HG03045 (cell line): ENCODE data around the gene MNAT1.

Experiments
- ATAC-seq: cut with Tn5 transposase; IDR thresholded peaks from one replicate; pipeline ENCODE4 v1.9.1; 2021; ENCODE audit warnings: mild to moderate bottlenecking, moderate library complexity; ENCODE audit not compliant: unreplicated experiment

The MNAT1 gene

GRCh38 chr14:60956632-60957031 is 222.1 kb downstream of the MNAT1 start:
- ATAC-seq = no peak

GRCh38 chr14:60958146-60958545 is 223.6 kb downstream of the MNAT1 start:
- no peak for ATAC-seq

- ATAC-seq = no peak
These were observed 229.2 kb downstream of the MNAT1 start for GRCh38 chr14:60963761-60964160.

- no peak for ATAC-seq
These were observed 230.3 kb downstream of the MNAT1 start for GRCh38 chr14:60964904-60965303.

GRCh38 chr14:60965402-60965801 is 230.8 kb downstream of the MNAT1 start:
- ATAC-seq = no peak

- no peak for ATAC-seq
These were observed 233.5 kb downstream of the MNAT1 start for GRCh38 chr14:60968099-60968498.

DNA sequence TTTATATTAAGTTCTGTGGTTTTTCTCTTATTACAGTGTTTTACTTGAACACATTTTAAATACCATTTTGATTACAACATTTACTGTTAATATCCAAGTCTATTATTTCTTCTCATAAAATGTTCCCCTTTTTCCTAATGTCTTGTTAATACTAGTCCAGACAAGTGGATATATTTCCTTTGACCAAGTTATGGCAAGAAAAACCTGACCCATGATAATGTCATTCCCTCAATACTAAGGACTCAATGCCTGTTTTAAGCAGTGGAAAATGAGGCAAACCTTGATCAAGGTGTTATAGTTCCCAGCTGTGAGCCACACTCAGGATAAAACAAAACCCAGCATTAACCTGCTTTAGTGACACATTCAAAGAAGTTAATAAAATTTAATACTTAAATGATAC is 234.1 kb downstream of the MNAT1 start:
- ATAC-seq = no peak

DNA sequence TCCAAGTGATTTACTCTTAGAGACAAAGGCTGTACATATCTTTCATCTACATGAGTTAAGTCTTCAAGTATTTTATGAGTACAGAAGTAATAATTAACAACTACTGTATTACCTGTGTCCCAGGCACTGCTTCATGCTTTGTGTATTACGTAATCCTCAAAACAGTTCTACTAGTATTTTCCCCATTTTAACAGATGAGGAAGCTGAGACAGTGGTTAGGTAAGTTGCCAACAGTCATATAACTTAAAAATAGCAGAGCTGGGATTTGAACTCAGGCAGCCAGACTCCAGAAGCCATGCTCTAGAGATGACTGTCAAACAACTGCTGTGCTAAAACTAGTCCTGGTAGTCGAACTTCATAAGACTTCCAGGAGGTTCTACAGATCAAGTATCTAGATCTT is 235.6 kb downstream of the MNAT1 start:
- ATAC-seq = no peak

GRCh38 chr14:60971271-60971670 is 236.7 kb downstream of the MNAT1 start:
- no peak for ATAC-seq

GRCh38 chr14:60972295-60972694 is 237.7 kb downstream of the MNAT1 start:
- no peak for ATAC-seq

DNA sequence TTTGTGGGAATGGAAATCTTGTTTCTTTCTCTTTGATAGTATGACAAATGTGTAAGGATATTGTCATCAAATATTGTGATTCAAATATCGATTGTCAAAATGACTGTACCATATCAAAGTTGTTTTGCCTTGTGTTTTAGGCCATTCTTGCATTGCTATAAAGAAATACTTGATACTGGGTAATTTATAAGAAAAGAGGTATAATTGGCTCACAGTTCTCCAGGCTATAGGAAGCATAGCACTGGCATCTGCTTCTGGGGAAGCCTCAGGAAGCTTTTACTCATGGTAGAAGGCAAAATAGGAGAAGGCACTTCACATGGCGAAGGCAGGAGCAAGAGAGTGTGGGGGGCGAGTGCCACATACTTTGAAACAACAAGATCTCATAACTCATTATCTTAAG is 238.5 kb downstream of the MNAT1 start:
- no peak for ATAC-seq

DNA sequence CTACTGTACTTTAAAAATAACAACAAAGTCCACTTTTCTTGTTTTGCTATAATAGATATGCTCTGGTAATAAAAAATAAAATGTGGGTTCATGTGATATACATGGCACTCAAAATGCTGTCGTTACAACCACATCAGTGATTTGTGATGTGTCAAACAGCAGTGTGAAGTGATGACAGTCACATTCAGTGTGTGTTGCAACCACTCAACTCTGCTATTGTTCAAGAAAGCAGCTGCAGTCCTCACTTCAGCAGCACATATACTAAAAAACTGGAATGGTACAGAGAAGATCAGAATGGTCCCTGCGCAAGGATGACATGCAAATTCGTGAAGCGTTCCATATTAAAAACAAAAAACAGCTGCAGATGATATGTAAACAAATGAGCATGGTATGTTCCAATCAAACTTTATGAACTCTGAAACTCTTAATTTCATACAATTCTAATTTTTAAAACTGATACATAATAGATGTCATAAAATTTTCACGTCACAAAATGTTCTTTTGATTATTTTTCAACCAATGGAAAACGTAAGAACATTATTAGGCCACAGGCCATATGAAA is 239.6 kb downstream of the MNAT1 start:
- ATAC-seq = no peak

- ATAC-seq = no peak
These were observed 241.0 kb downstream of the MNAT1 start for GRCh38 chr14:60975551-60975950.

- no peak for ATAC-seq
These were observed 243.3 kb downstream of the MNAT1 start for GRCh38 chr14:60977847-60978246.

DNA sequence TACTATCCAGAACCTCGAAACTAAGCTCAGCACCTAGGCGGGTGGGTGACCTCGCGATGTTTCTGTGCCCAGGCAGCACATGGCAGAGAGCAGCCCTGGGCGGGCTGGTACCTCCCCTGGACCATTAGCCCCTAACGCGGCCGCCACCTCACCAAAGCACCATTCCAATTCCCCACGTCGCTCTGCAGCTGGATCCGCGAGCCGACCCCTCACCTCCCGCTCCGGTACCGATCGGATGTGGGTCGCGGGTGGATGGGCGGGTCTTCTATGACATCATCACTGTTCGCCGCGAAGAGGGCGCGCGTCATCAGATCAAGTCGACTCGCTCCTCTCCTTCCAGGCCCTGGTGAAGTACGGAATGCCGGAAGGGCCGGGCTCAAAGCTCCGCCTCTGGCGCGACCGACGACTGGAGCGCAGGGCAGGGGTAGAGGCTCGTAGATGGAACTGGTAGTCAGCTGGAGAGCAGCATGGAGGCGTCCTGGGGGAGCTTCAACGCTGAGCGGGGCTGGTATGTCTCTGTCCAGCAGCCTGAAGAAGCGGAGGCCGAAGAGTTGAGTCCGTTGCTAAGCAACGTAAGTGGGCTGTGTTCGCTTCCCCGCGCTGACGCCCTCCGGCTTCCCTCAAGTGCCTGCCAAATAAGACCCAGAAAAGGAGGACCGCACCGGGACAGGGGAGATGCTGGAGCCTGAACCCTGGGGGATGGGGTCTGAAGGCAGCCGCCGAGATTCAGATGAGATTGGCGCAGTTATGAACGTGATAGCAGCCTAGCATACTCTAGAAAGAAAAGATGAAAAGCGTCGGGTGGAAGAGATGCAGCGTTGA is 246.5 kb downstream of the MNAT1 start, which contains the start of the genes SLC38A6 and TRMT5:
TSS of gene SLC38A6 (plus strand) at position 435 of the 822 bp plus-strand sequence. CDS start at position 468, 33 bp downstream.
TSS of gene TRMT5 (minus strand) at position 269 of the 822 bp plus-strand sequence. CDS start at position 163, 106 bp downstream.
- ATAC-seq = peak; percentile 93

DNA sequence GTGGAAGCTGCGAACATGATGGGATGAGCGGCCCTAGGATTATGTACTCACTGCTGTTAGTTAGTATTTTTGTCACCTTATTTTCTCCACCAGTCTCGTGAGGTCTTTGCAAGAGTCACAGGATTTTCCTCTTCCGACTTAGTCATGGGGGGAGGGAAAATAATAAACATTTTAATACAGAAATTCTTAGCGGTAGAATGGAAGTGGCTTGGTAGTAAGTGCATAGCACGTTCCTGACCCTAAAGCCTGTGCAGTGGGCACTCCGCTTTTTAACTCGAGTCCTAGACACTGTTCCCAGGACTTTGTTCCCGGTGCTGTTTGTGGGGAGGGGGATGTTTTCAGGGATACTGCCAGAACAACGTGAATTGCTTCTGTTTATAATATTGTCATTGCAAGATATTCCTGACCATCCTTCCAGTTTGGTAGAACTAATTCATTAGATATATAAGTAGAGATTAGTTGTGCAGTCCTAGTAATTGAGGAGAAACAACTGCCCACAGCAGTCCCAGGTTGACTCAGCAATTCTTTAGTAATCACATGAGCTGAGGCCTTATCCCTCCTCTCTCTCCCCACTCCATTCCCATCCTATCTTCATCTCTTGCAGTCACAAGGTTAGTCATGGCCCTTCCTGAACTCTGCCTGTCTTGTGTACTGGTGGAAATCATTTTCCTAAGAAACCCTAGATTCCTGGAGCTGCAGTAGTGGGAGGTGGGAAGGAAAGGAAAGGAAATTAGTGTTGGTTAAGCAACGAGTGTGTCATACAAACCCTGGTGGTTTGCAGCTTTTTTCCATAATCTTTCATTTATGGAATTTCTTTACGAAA is 247.3 kb downstream of the MNAT1 start:
- no peak for ATAC-seq

DNA sequence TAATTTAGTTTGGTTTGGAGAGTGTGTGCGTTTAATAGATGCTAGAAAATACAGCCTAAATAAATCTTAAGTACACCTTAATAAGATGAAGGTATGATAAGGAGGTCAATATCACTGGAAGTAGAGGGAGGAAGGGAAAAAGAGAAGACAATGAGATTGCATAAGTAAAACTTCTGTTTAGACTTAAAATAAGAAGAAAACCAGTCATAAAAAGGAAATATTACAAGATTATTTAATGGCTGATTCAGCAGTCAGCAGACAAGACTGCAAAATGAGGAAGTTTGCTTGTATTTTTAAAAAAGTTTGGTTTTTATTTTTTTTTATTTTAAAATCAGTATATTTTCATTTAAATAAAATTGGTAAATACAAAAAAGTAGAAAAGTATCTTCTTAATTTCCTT is 249.6 kb downstream of the MNAT1 start:
- no peak for ATAC-seq

GRCh38 chr14:60986500-60986899 is 251.9 kb downstream of the MNAT1 start:
- no peak for ATAC-seq

DNA sequence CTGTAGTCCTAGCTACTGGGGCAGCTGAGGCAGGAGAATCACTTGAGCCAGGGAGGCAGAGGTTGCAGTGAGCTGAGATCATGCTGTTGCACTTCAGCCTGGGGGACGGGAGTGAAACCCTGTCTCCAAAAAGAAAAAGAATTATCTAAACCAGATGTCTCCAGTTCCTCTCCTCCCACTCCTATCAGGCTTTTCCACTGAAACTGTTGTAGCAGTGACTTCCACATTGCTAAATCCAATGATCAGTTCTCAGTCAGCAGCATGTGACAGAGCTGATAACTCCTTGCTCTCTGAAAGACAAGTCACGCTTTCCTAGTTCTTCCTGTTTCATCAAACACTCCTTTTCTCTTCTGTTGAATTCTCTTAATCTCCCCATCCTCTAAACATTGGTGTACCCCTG is 255.0 kb downstream of the MNAT1 start:
- no peak for ATAC-seq

GRCh38 chr14:60998617-60999016 is 264.1 kb downstream of the MNAT1 start:
- no peak for ATAC-seq

DNA sequence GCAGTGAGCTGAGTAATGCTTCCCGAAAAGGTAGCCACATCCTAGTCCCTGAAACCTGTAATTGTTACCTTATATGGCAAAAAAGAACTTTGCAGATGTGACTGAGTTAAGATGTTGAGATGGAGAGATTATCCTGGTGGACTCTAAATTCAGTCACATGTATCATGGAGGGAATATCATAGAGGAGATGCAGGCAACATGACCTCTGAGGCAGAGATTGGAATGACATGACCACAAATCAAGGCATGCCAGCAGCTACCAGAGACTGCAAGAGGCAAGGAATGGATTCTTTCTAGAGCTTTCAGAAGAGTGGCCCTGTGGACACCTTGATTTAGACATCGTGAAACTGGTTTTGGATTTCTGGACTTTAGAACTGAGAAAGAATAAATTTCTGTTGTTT is 265.0 kb downstream of the MNAT1 start:
- no peak for ATAC-seq

GRCh38 chr14:61003571-61003970 is 269.0 kb downstream of the MNAT1 start:
- ATAC-seq = no peak
